ENCODE results near the gene NXNL1. TPM values are rescaled to one million over a fixed set of nuclear protein-coding genes. Genes with fewer than 3 reads are reported as not detected.
A peak's percentile ranks its signal among the peaks of the same experiment; 100 is the strongest.

Gene NXNL1
- total RNA-seq, 6 donors from 2014 or later = not detected

GRCh38 chr19:17486545-17487240 lies 26.0 kb upstream of the NXNL1 start:
- no peak overlapping the region for H3K4me3 ChIP-seq

GRCh38 chr19:17484520-17485185 lies 23.9 kb upstream of the NXNL1 start:
- no peaks in the 10 kb centered on the region for H3K27me3 ChIP-seq
- no peak for ATAC-seq (ENCODE audit: low FRiP score in 2 of 2)
- no peaks in the 10 kb centered on the region for H3K9me3 ChIP-seq
- H3K27ac ChIP-seq = no peak overlapping the region
- no peak for TF ChIP-seq CTCF (IDR thresholded peaks at IDR 0.05)
- TF ChIP-seq POLR2A (IDR thresholded peaks at IDR 0.05) = no peak
- no peak for DNase-seq
- no peaks in the 10 kb centered on the region for H3K36me3 ChIP-seq
- H3K4me3 ChIP-seq = no peak overlapping the region
- peaks cover 17 to 24% (median 21%) of the 10 kb centered on the region in 4 donors for H3K4me1 ChIP-seq
- 91 to 92% methylated on average over 6 of the region's 6 CpGs for WGBS, 2 donors

More at GRCh38 chr19:17486545-17487240, 26.0 kb upstream of the NXNL1 start:
- Histone ChIP-seq H3K36me3 (no peaks in the 10 kb centered on the region), H3K4me1 (peaks cover 17 to 24% (median 22%) of the 10 kb centered on the region in 4 donors), H3K27ac (no peak overlapping the region), H3K9me3 (no peaks in the 10 kb centered on the region), H3K27me3 (no peaks in the 10 kb centered on the region)
- DNase-seq (peak in 1 of 2 donors; percentile 80), ATAC-seq (ENCODE audit: low FRiP score in 2 of 2) (no peak)
- TF ChIP-seq POLR2AphosphoS5 (IDR thresholded peaks at IDR 0.05) (no peak), CTCF (IDR thresholded peaks at IDR 0.05) (no peak), POLR2A (IDR thresholded peaks at IDR 0.05) (no peak), EP300 (IDR thresholded peaks at IDR 0.05) (no peak)
- WGBS, 2 donors = 95 to 96% methylated on average over 24 to 41 of the region's 58 CpGs

- Histone ChIP-seq H3K36me3 (no peaks in the 10 kb centered on the region), H3K27ac (no peak overlapping the region), H3K4me1 (peaks cover 8 to 16% (median 12%) of the 10 kb centered on the region in 4 donors), H3K9me3 (no peaks in the 10 kb centered on the region), H3K27me3 (no peaks in the 10 kb centered on the region), H3K4me3 (no peak overlapping the region)
- WGBS, 2 donors = 90 to 93% methylated on average over 10 of the region's 10 CpGs
- DNase-seq = no peak
- TF ChIP-seq POLR2AphosphoS5 (IDR thresholded peaks at IDR 0.05) (no peak), CTCF (IDR thresholded peaks at IDR 0.05) (no peak), EP300 (IDR thresholded peaks at IDR 0.05) (no peak), POLR2A (IDR thresholded peaks at IDR 0.05) (no peak)
- no peak for ATAC-seq (ENCODE audit: low FRiP score in 2 of 2)
Observed at GRCh38 chr19:17483605-17484002, 22.9 kb upstream of the NXNL1 start.

- DNase-seq (no peak), ATAC-seq (ENCODE audit: low FRiP score in 2 of 2) (peak in 1 of 2 donors; percentile 11)
- Histone ChIP-seq H3K27ac (no peak overlapping the region), H3K4me3 (no peak overlapping the region), H3K4me1 (peaks cover 2 to 10% (median 7%) of the 10 kb centered on the region in 4 donors), H3K9me3 (no peaks in the 10 kb centered on the region), H3K36me3 (no peaks in the 10 kb centered on the region), H3K27me3 (no peaks in the 10 kb centered on the region)
- 81 to 82% methylated on average over 3 of the region's 3 CpGs for WGBS, 2 donors
- TF ChIP-seq CTCF (IDR thresholded peaks at IDR 0.05) (no peak), EP300 (IDR thresholded peaks at IDR 0.05) (no peak), POLR2A (IDR thresholded peaks at IDR 0.05) (no peak), POLR2AphosphoS5 (IDR thresholded peaks at IDR 0.05) (no peak)
Observed at GRCh38 chr19:17482877-17483604, 22.3 kb upstream of the NXNL1 start.
